ENCODE results near the gene WNK3. TPM values are rescaled to one million over a fixed set of nuclear protein-coding genes. Genes with fewer than 3 reads are reported as not detected.
"Not testable (repeated sequence)": the region's sequence is repeated elsewhere in the genome, so short reads cannot be mapped to it uniquely, and the experiment has no call there.

Gene WNK3
- under 1 TPM; 0.15 to 0.21 TPM for total RNA-seq
- 0.15 to 1.2 reads per million in 2 donors for total RNA-seq

GRCh38 chrX:54357414-54358377 is at the start of gene WNK3:
TSS of gene WNK3 (minus strand) at chrX:54358046.
- peaks cover 14% of the 10 kb centered on the region for H3K27me3 Mint-ChIP-seq
- peak; percentile 67 for ATAC-seq
- H3K36me3 Mint-ChIP-seq (ENCODE audit: low read depth): no peaks in the 10 kb centered on the region
- H3K4me3 Mint-ChIP-seq: peak within 1 kb of the TSS; percentile 94
- H3K27ac Mint-ChIP-seq: no peak within 1 kb of the TSS
- peak in 2 of 3 donors; percentile 5 to 14 for DNase-seq
- H3K9me3 ChIP-seq (ENCODE audit: control insufficient read depth, low read length, poor library complexity, severe bottlenecking): no peaks in the 10 kb centered on the region
- peaks cover 19% of the 10 kb centered on the region for H3K4me1 Mint-ChIP-seq

- no peak overlapping the region for H3K27ac Mint-ChIP-seq
- H3K27me3 Mint-ChIP-seq: peaks cover 18% of the 10 kb centered on the region
- H3K4me3 Mint-ChIP-seq: no peak overlapping the region
- no peaks in the 10 kb centered on the region for H3K9me3 ChIP-seq (ENCODE audit: control insufficient read depth, low read length, poor library complexity, severe bottlenecking)
- DNase-seq (no peak), ATAC-seq (no peak)
- peaks cover 3% of the 10 kb centered on the region for H3K4me1 Mint-ChIP-seq
- no peaks in the 10 kb centered on the region for H3K36me3 Mint-ChIP-seq (ENCODE audit: low read depth)
These were observed 49.4 kb upstream of the WNK3 start for GRCh38 chrX:54407266-54407665.

GRCh38 chrX:54397113-54397512 is 39.3 kb upstream of the WNK3 start:
- no peaks in the 10 kb centered on the region for H3K4me1 Mint-ChIP-seq
- H3K36me3 Mint-ChIP-seq (ENCODE audit: low read depth): no peaks in the 10 kb centered on the region
- no peak for ATAC-seq

GRCh38 chrX:54386314-54386713 is 28.5 kb upstream of the WNK3 start:
- Mint-ChIP-seq H3K4me3 (no peak overlapping the region), H3K27me3 (no peaks in the 10 kb centered on the region), H3K4me1 (no peaks in the 10 kb centered on the region), H3K36me3 (ENCODE audit: low read depth) (no peaks in the 10 kb centered on the region), H3K27ac (no peak overlapping the region)
- no peaks in the 10 kb centered on the region for H3K9me3 ChIP-seq (ENCODE audit: control insufficient read depth, low read length, poor library complexity, severe bottlenecking)
- no peak for ATAC-seq
- DNase-seq: no peak

More at GRCh38 chrX:54397113-54397512, 39.3 kb upstream of the WNK3 start:
- no peaks in the 10 kb centered on the region for H3K9me3 ChIP-seq (ENCODE audit: control insufficient read depth, low read length, poor library complexity, severe bottlenecking)
- no peak overlapping the region for H3K27ac Mint-ChIP-seq
- H3K27me3 Mint-ChIP-seq: peaks cover 7% of the 10 kb centered on the region
- H3K4me3 Mint-ChIP-seq: no peak overlapping the region
- DNase-seq: no peak

- not testable (repeated sequence) for ATAC-seq; H3K27me3 Mint-ChIP-seq; H3K27ac Mint-ChIP-seq; H3K36me3 Mint-ChIP-seq (ENCODE audit: low read depth); DNase-seq; H3K4me1 Mint-ChIP-seq; H3K9me3 ChIP-seq (ENCODE audit: control insufficient read depth, low read length, poor library complexity, severe bottlenecking); H3K4me3 Mint-ChIP-seq
These were observed 26.8 kb upstream of the WNK3 start for GRCh38 chrX:54384661-54385060.

- ATAC-seq (no peak), DNase-seq (no peak)
- peaks cover 14% of the 10 kb centered on the region for H3K27me3 Mint-ChIP-seq
- peaks cover 19% of the 10 kb centered on the region for H3K4me1 Mint-ChIP-seq
- H3K27ac Mint-ChIP-seq: no peak overlapping the region
- no peaks in the 10 kb centered on the region for H3K36me3 Mint-ChIP-seq (ENCODE audit: low read depth)
- H3K9me3 ChIP-seq (ENCODE audit: control insufficient read depth, low read length, poor library complexity, severe bottlenecking): no peaks in the 10 kb centered on the region
- peak overlapping the region; percentile 94 for H3K4me3 Mint-ChIP-seq
These were observed 1.6 kb upstream of the WNK3 start for GRCh38 chrX:54359408-54359807.

- ATAC-seq (peak; percentile 70), DNase-seq (peak in 1 of 3 donors; percentile 3)
- H3K36me3 Mint-ChIP-seq (ENCODE audit: low read depth): no peaks in the 10 kb centered on the region
- H3K4me3 Mint-ChIP-seq: peak overlapping the region; percentile 94
- no peak overlapping the region for H3K27ac Mint-ChIP-seq
- H3K9me3 ChIP-seq (ENCODE audit: control insufficient read depth, low read length, poor library complexity, severe bottlenecking): no peaks in the 10 kb centered on the region
- peaks cover 19% of the 10 kb centered on the region for H3K4me1 Mint-ChIP-seq
- peaks cover 14% of the 10 kb centered on the region for H3K27me3 Mint-ChIP-seq
These were observed 772 bp upstream of the WNK3 start for GRCh38 chrX:54358424-54359211.

- H3K9me3 ChIP-seq (ENCODE audit: control insufficient read depth, low read length, poor library complexity, severe bottlenecking): no peaks in the 10 kb centered on the region
- Mint-ChIP-seq H3K36me3 (ENCODE audit: low read depth) (no peaks in the 10 kb centered on the region), H3K4me3 (no peak overlapping the region), H3K27me3 (peaks cover 8% of the 10 kb centered on the region), H3K27ac (no peak overlapping the region), H3K4me1 (peaks cover 10% of the 10 kb centered on the region)
- ATAC-seq (no peak), DNase-seq (no peak)
These were observed 5.2 kb downstream of the WNK3 start for GRCh38 chrX:54352677-54353076.

GRCh38 chrX:54337383-54337782 is 20.5 kb downstream of the WNK3 start:
- H3K36me3 Mint-ChIP-seq (ENCODE audit: low read depth); H3K9me3 ChIP-seq (ENCODE audit: control insufficient read depth, low read length, poor library complexity, severe bottlenecking); H3K27ac Mint-ChIP-seq; H3K4me1 Mint-ChIP-seq; DNase-seq; H3K4me3 Mint-ChIP-seq; ATAC-seq: not testable (repeated sequence)
- H3K27me3 Mint-ChIP-seq: peaks cover 11% of the 10 kb centered on the region

- H3K9me3 ChIP-seq (ENCODE audit: control insufficient read depth, low read length, poor library complexity, severe bottlenecking): no peaks in the 10 kb centered on the region
- ATAC-seq (no peak), DNase-seq (no peak)
- Mint-ChIP-seq H3K4me1 (no peaks in the 10 kb centered on the region), H3K27ac (no peak overlapping the region), H3K4me3 (no peak overlapping the region), H3K27me3 (no peaks in the 10 kb centered on the region), H3K36me3 (ENCODE audit: low read depth) (no peaks in the 10 kb centered on the region)
These were observed 32.8 kb downstream of the WNK3 start for GRCh38 chrX:54325077-54325476.

GRCh38 chrX:54320067-54320466 is 37.8 kb downstream of the WNK3 start:
- no peaks in the 10 kb centered on the region for H3K27me3 Mint-ChIP-seq
- no peaks in the 10 kb centered on the region for H3K4me1 Mint-ChIP-seq
- H3K36me3 Mint-ChIP-seq (ENCODE audit: low read depth): no peaks in the 10 kb centered on the region
- no peak overlapping the region for H3K27ac Mint-ChIP-seq
- no peaks in the 10 kb centered on the region for H3K9me3 ChIP-seq (ENCODE audit: control insufficient read depth, low read length, poor library complexity, severe bottlenecking)
- ATAC-seq: no peak
- DNase-seq: no peak
- H3K4me3 Mint-ChIP-seq: no peak overlapping the region

- Mint-ChIP-seq H3K36me3 (ENCODE audit: low read depth) (no peaks in the 10 kb centered on the region), H3K27ac (no peak overlapping the region), H3K4me3 (no peak overlapping the region), H3K27me3 (no peaks in the 10 kb centered on the region), H3K4me1 (no peaks in the 10 kb centered on the region)
- no peak for DNase-seq
- ATAC-seq: no peak
- no peaks in the 10 kb centered on the region for H3K9me3 ChIP-seq (ENCODE audit: control insufficient read depth, low read length, poor library complexity, severe bottlenecking)
These were observed 51.5 kb downstream of the WNK3 start for GRCh38 chrX:54306379-54306778.

GRCh38 chrX:54301516-54301915 is 56.3 kb downstream of the WNK3 start:
- Mint-ChIP-seq H3K27ac (no peak overlapping the region), H3K4me3 (no peak overlapping the region), H3K27me3 (no peaks in the 10 kb centered on the region), H3K36me3 (ENCODE audit: low read depth) (no peaks in the 10 kb centered on the region), H3K4me1 (no peaks in the 10 kb centered on the region)
- DNase-seq (no peak), ATAC-seq (no peak)
- no peaks in the 10 kb centered on the region for H3K9me3 ChIP-seq (ENCODE audit: control insufficient read depth, low read length, poor library complexity, severe bottlenecking)

Data from T-helper 17 cell (primary cell).